GM23248 (cell line): Measurements from ENCODE around the gene RTN3.

Source experiments
- EZH2 ChIP-seq: fragments of 200-600 bp; sonication (generic); IDR thresholded peaks from 2 replicates; pipeline ENCODE4 v1.6.1; 2018; ENCODE audit warnings: antibody characterized with exemption, mild to moderate bottlenecking; ENCODE audit not compliant: insufficient read depth, poor library complexity, severe bottlenecking
- EZH2phosphoT487 ChIP-seq: fragments of 200-600 bp; sonication (generic); IDR thresholded peaks from 2 replicates; pipeline ENCODE4 v1.6.1; 2018; ENCODE audit warnings: antibody characterized with exemption, moderate library complexity, mild to moderate bottlenecking, low read depth; ENCODE audit not compliant: insufficient read depth

DNA sequence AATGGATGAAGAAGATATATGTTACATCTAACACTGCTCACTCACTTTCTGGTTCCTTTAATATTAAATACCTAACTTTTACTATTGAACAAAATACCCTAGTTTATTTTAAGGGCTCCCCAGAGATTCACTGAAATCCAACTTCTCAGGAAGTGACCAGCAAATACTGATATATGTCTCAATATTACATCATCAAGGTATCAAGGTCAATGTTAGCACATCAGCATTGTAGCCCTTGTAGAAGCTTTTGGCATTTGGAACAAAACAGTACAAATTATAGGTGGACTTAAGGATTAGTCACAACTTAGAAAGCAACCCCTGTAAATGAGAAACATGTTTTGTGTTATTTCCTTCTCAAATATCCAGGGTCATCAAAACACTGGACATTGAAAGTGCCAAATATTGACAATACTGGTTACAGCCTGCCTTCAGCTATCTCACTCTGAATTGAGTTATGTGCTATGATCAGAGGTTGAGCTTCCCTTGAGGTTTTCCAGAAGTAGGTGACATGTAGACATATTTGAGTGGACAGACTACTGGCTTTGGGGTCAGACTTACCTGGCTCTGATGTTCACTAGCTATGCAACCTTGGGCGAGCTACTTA, 8.3 kb upstream of the RTN3 start:
- TF ChIP-seq EZH2phosphoT487 (no peak), EZH2 (no peak)
